SK-N-SH treated with all-trans-retinoic acid at 6 μM for 48 hours (cell line): ENCODE data around the gene GID8.

Experiments used
- ATAC-seq: fragments of 200-7000 bp; cut with Tn5 transposase; 3 replicates; pipeline ENCODE4 v1.9.1; 2020; ENCODE audit warnings: mild to moderate bottlenecking, moderate library complexity
- ARNTL ChIP-seq: fragments of 450-650 bp; formaldehyde crosslinking; IDR thresholded peaks from 2 replicates; pipeline ENCODE4 v1.5.0; 2020; ENCODE audit warnings: low read depth, mild to moderate bottlenecking, moderate library complexity, borderline replicate concordance
- CREB5 ChIP-seq: fragments of 250-450 bp; sonication (Bioruptor Pico); IDR thresholded peaks from 2 replicates; pipeline ENCODE4 v1.5.1; 2020; ENCODE audit warnings: low read depth, mild to moderate bottlenecking, moderate library complexity
- CSRNP3 ChIP-seq: fragments of 250-450 bp; sonication (Bioruptor Pico); IDR thresholded peaks from 2 replicates; pipeline ENCODE4 v1.5.1; 2021; ENCODE audit warnings: mild to moderate bottlenecking, moderate library complexity
- ESRRG ChIP-seq: fragments of 250-450 bp; sonication (Bioruptor Pico); IDR thresholded peaks from 2 replicates; pipeline ENCODE4 v1.6.1; 2021; ENCODE audit warnings: mild to moderate bottlenecking
- GLIS3 ChIP-seq: fragments of 250-450 bp; sonication (Bioruptor Pico); IDR thresholded peaks from 2 replicates; pipeline ENCODE4 v1.5.0; 2020; ENCODE audit warnings: mild to moderate bottlenecking, moderate library complexity
- ISL1 ChIP-seq: fragments of 250-450 bp; sonication (Bioruptor Pico); IDR thresholded peaks from 2 replicates; pipeline ENCODE4 v2.1.2; 2022; ENCODE audit warnings: mild to moderate bottlenecking, moderate library complexity
- OSR1 ChIP-seq: fragments of 250-450 bp; sonication (Bioruptor Pico); IDR thresholded peaks from 2 replicates; pipeline ENCODE4 v1.8.0; 2022; ENCODE audit warnings: moderate library complexity, mild to moderate bottlenecking, inconsistent platforms
- PATZ1 ChIP-seq: fragments of 250-450 bp; sonication (Bioruptor Pico); IDR thresholded peaks from 2 replicates; pipeline ENCODE4 v1.8.0; 2020; ENCODE audit warnings: mild to moderate bottlenecking, moderate library complexity, borderline replicate concordance
- POU6F1 ChIP-seq: fragments of 250-450 bp; sonication (Bioruptor Pico); IDR thresholded peaks from 2 replicates; pipeline ENCODE4 v1.8.0; 2021; ENCODE audit warnings: low read depth, mild to moderate bottlenecking, moderate library complexity, borderline replicate concordance
- PPARA ChIP-seq: fragments of 250-450 bp; sonication (Bioruptor Pico); IDR thresholded peaks from 2 replicates; pipeline ENCODE4 v1.5.0; 2020; ENCODE audit warnings: mild to moderate bottlenecking, borderline replicate concordance
- SNAI2 ChIP-seq: fragments of 250-450 bp; sonication (Bioruptor Pico); IDR thresholded peaks from 2 replicates; pipeline ENCODE4 v1.5.0; 2020; ENCODE audit warnings: mild to moderate bottlenecking, moderate library complexity
- TCF4 ChIP-seq: fragments of 250-450 bp; sonication (Bioruptor Pico); IDR thresholded peaks from 2 replicates; pipeline ENCODE4 v1.8.0; 2021; ENCODE audit warnings: mild to moderate bottlenecking, moderate library complexity, borderline replicate concordance
- TOX ChIP-seq: fragments of 250-450 bp; sonication (Bioruptor Pico); IDR thresholded peaks from 2 replicates; pipeline ENCODE4 v1.8.0; 2021; ENCODE audit warnings: mild to moderate bottlenecking, moderate library complexity, borderline replicate concordance
- TSHZ2 ChIP-seq: fragments of 250-450 bp; sonication (Bioruptor Pico); IDR thresholded peaks from 2 replicates; pipeline ENCODE4 v1.5.0; 2020; ENCODE audit warnings: mild to moderate bottlenecking, moderate library complexity
- ZFP3 ChIP-seq: fragments of 250-450 bp; sonication (Bioruptor Pico); IDR thresholded peaks from 2 replicates; pipeline ENCODE4 v1.5.0; 2020; ENCODE audit warnings: mild to moderate bottlenecking, moderate library complexity
- ZFP30 ChIP-seq: fragments of 450-650 bp; formaldehyde crosslinking; IDR thresholded peaks from 2 replicates; pipeline ENCODE4 v1.5.0; 2022; ENCODE audit warnings: mild to moderate bottlenecking, moderate library complexity
- ZNF565 ChIP-seq: fragments of 450-650 bp; formaldehyde crosslinking; conservative IDR thresholded peaks from 2 replicates; pipeline ENCODE4 v1.5.0; 2020; ENCODE audit warnings: low read depth, mild to moderate bottlenecking, moderate library complexity
- ZNF70 ChIP-seq: fragments of 450-650 bp; formaldehyde crosslinking; IDR thresholded peaks from 2 replicates; pipeline ENCODE4 v1.5.0; 2020; ENCODE audit warnings: mild to moderate bottlenecking, moderate library complexity

GID8 gene

GRCh38 chr20:62923669-62924441 is 14.1 kb upstream of the GID8 start:
- no peak for ATAC-seq
- no peak for TF ChIP-seq ISL1 (CRISPR knock-in tag)
- TF ChIP-seq TOX = no peak
- no peak for TF ChIP-seq ZFP3

GRCh38 chr20:62924442-62925075 is 13.4 kb upstream of the GID8 start:
- TF ChIP-seq POU6F1 (CRISPR knock-in tag) = no peak
- no peak for TF ChIP-seq ARNTL (CRISPR knock-in tag)
- TF ChIP-seq OSR1 = no peak
- no peak for TF ChIP-seq ZNF565 (CRISPR knock-in tag)
- TF ChIP-seq CSRNP3 (CRISPR knock-in tag) = no peak
- no peak for TF ChIP-seq ZFP30 (CRISPR knock-in tag)
- TF ChIP-seq TCF4 (CRISPR knock-in tag) = no peak
- no peak for TF ChIP-seq ISL1 (CRISPR knock-in tag)
- TF ChIP-seq PPARA (CRISPR knock-in tag) = no peak
- no peak for TF ChIP-seq CREB5 (CRISPR knock-in tag)
- TF ChIP-seq ZNF70 (CRISPR knock-in tag) = no peak
- no peak for TF ChIP-seq ZFP3
- TF ChIP-seq TSHZ2 (CRISPR knock-in tag) = no peak
- no peak for TF ChIP-seq GLIS3 (CRISPR knock-in tag)
- ATAC-seq = no peak; the same call in 2 of the 3 replicates

- ATAC-seq = no peak
- no peak for TF ChIP-seq CREB5 (CRISPR knock-in tag)
- no peak for TF ChIP-seq POU6F1 (CRISPR knock-in tag)
- TF ChIP-seq PPARA (CRISPR knock-in tag) = no peak
- no peak for TF ChIP-seq ESRRG (CRISPR knock-in tag)
- no peak for TF ChIP-seq PATZ1 (CRISPR knock-in tag)
- no peak for TF ChIP-seq ZNF565 (CRISPR knock-in tag)
- TF ChIP-seq ZFP3 = no peak
- no peak for TF ChIP-seq SNAI2 (CRISPR knock-in tag)
- no peak for TF ChIP-seq CSRNP3 (CRISPR knock-in tag)
- TF ChIP-seq TSHZ2 (CRISPR knock-in tag) = no peak
- TF ChIP-seq TOX = no peak
These were observed 12.9 kb upstream of the GID8 start for GRCh38 chr20:62925076-62925419.
